GM23248 (cell line): Measurements from ENCODE around the gene FAM72C.
"Not testable (repeated sequence)": the region's sequence is repeated elsewhere in the genome, so short reads cannot be mapped to it uniquely, and the experiment has no call there.

Source experiments
- EZH2 ChIP-seq: fragments of 200-600 bp; sonication (generic); IDR thresholded peaks from 2 replicates; pipeline ENCODE4 v1.6.1; 2018; ENCODE audit warnings: antibody characterized with exemption, mild to moderate bottlenecking; ENCODE audit not compliant: insufficient read depth, poor library complexity, severe bottlenecking
- EZH2phosphoT487 ChIP-seq: fragments of 200-600 bp; sonication (generic); IDR thresholded peaks from 2 replicates; pipeline ENCODE4 v1.6.1; 2018; ENCODE audit warnings: antibody characterized with exemption, moderate library complexity, mild to moderate bottlenecking, low read depth; ENCODE audit not compliant: insufficient read depth

GRCh38 chr1:143993301-143993907, 21.6 kb upstream of the FAM72C start:
- TF ChIP-seq EZH2, EZH2phosphoT487: not testable (repeated sequence)
